A549 treated with GW870086 at 1 μM for 4 hours (cell line): ENCODE results near the gene RNF8. TPM values are rescaled to one million over a fixed set of nuclear protein-coding genes. Genes with fewer than 3 reads are reported as not detected.

ENCODE experiments used
- total RNA-seq: library from RNA; stranded (reverse); fragments of 200-300 nt; extraction: Qiagen RNA extraction; gene quantifications from 5 replicates; pipeline ENCODE4 v1.2.3, GENCODE V29; 2022; ENCODE audit warnings: low read depth

RNF8 gene, protein sequence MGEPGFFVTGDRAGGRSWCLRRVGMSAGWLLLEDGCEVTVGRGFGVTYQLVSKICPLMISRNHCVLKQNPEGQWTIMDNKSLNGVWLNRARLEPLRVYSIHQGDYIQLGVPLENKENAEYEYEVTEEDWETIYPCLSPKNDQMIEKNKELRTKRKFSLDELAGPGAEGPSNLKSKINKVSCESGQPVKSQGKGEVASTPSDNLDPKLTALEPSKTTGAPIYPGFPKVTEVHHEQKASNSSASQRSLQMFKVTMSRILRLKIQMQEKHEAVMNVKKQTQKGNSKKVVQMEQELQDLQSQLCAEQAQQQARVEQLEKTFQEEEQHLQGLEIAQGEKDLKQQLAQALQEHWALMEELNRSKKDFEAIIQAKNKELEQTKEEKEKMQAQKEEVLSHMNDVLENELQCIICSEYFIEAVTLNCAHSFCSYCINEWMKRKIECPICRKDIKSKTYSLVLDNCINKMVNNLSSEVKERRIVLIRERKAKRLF
- total RNA-seq = 20.1 to 24.3 TPM (median 23.4 TPM) in 5 replicates

GRCh38 chr6:37353761-37354525 is at the start of gene RNF8:
TSS of gene RNF8 (plus strand) at chr6:37353983. CDS start at chr6:37354165, 182 bp downstream.

DNA sequence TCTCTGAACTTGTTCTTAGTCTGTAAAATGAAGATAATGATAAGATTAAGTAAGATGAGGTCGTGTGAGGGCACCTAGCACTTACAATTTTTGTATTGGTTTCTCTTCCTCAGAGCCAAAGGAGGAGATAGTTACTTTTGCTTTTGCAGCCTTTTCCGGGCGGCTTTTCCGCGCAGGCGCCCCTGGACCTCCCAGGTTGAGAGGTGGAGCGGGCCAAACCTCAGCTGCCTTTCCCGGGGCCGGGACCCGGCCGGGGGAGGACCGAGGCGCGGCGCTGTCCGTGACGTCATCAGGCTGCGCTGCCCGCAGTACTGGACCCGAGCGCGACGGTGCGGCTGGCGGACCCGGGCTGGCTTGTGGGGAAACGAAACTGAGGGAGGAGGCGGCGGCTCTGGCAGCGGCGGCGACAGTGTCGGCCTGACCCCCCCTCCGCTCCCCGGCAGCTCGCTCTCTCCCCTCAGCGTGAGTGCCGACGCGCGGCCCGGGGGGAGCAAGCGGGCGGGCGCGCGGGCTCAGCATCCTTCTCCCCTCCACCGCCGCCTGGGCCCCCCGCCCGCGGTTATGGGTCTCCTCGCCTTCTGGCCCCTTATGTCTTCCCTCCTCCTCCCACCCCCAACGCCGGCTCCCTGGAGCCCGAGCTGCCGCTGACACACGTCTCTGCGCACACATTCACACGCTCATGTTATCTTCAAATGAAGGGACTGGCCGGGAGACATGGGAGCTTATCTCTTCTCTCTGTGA is 79.3 kb downstream of the RNF8 start, which contains the start of gene CMTR1:
CMTR1 (plus strand) TSS at position 306 of the 741 bp plus-strand sequence. CDS start 2,409 bp downstream, outside the sequence.

Other genes starting within 250 kb of the RNF8 start
- 10.1 to 14.5 TPM (median 13.4 TPM) in 5 replicates for gene PIM1, start 183.8 kb upstream of the RNF8 start, total RNA-seq
- 4.4 to 5.9 TPM (median 5.7 TPM) in 5 replicates for gene TBC1D22B, start 96.2 kb upstream of the RNF8 start, total RNA-seq
- 0.33 to 1.7 TPM (median 0.72 TPM) in 5 replicates for gene TMEM217, start 95.8 kb upstream of the RNF8 start, total RNA-seq
- gene CMTR1, start 79.2 kb downstream of the RNF8 start, total RNA-seq = 14.2 to 17.2 TPM (median 15.6 TPM) in 5 replicates
- gene CCDC167, start 145.9 kb downstream of the RNF8 start, total RNA-seq = 40.9 to 52.5 TPM (median 46.0 TPM) in 5 replicates